Stimulated activated CD4-positive, alpha-beta T cell treated with anti-CD3 and anti-CD28 coated beads, Interleukin-1b, Interleukin-23, amount 100 ng/mL, for 48 hours (primary cell): ENCODE measurements around the gene PPP4R3B.
"Not testable (repeated sequence)": the region's sequence is repeated elsewhere in the genome, so short reads cannot be mapped to it uniquely, and the experiment has no call there.

Experiments used
- DNase-seq: peaks from one replicate; pipeline ENCODE4 v3.0.0-alpha.2; 2020

PPP4R3B gene

GRCh38 chr2:55617175-55618024 is at the start of gene PPP4R3B:
TSS of gene PPP4R3B (minus strand) at chr2:55617622. CDS start at chr2:55617285, 337 bp downstream.
- DNase-seq = peak; percentile 99

- DNase-seq = no peak
These were observed 35.8 kb upstream of the PPP4R3B start for GRCh38 chr2:55653255-55653654.

GRCh38 chr2:55649211-55649610 is 31.8 kb upstream of the PPP4R3B start:
- no peak for DNase-seq

- no peak for DNase-seq
These were observed 19.4 kb upstream of the PPP4R3B start for GRCh38 chr2:55636831-55637230.

GRCh38 chr2:55628931-55629330 is 11.5 kb upstream of the PPP4R3B start:
- DNase-seq = no peak

GRCh38 chr2:55627915-55628314 is 10.5 kb upstream of the PPP4R3B start:
- no peak for DNase-seq

- DNase-seq = no peak
These were observed 4.4 kb upstream of the PPP4R3B start for GRCh38 chr2:55621802-55622201.

- DNase-seq = no peak
These were observed 2.8 kb upstream of the PPP4R3B start for GRCh38 chr2:55620123-55620779.

GRCh38 chr2:55618275-55619055 is 1.0 kb upstream of the PPP4R3B start:
- DNase-seq = peak; percentile 57

GRCh38 chr2:55618025-55618274 is 528 bp upstream of the PPP4R3B start:
- no peak for DNase-seq

- DNase-seq = peak; percentile 19
These were observed 759 bp downstream of the PPP4R3B start for GRCh38 chr2:55616551-55617174.

- DNase-seq = no peak
These were observed 5.4 kb downstream of the PPP4R3B start for GRCh38 chr2:55611997-55612396.

- DNase-seq = no peak
These were observed 6.3 kb downstream of the PPP4R3B start for GRCh38 chr2:55610954-55611743.

GRCh38 chr2:55609938-55610578 is 7.4 kb downstream of the PPP4R3B start:
- DNase-seq = no peak

GRCh38 chr2:55609193-55609794 is 8.1 kb downstream of the PPP4R3B start:
- DNase-seq = no peak

GRCh38 chr2:55607717-55608116 is 9.7 kb downstream of the PPP4R3B start:
- DNase-seq = no peak

- DNase-seq = no peak
These were observed 13.3 kb downstream of the PPP4R3B start for GRCh38 chr2:55604027-55604565.

- DNase-seq = no peak
These were observed 15.6 kb downstream of the PPP4R3B start for GRCh38 chr2:55601849-55602248.

- no peak for DNase-seq
These were observed 19.2 kb downstream of the PPP4R3B start for GRCh38 chr2:55598056-55598795.

- DNase-seq = not testable (repeated sequence)
These were observed 20.6 kb downstream of the PPP4R3B start for GRCh38 chr2:55596795-55597194.
